Fibroblast of peridontal ligament (primary cell): ENCODE results near the gene RXYLT1.
A peak's percentile ranks its signal among the peaks of the same experiment; 100 is the strongest.
"Not testable (repeated sequence)": the region's sequence is repeated elsewhere in the genome, so short reads cannot be mapped to it uniquely, and the experiment has no call there.

Experiments
- DNase-seq: peaks from one replicate; pipeline ENCODE4 v3.0.0-alpha.2; 2010; ENCODE audit errors: extremely low read depth

RXYLT1 gene

GRCh38 chr12:63802012-63802608, 22.4 kb downstream of the RXYLT1 start:
- peak; percentile 64 for DNase-seq

- DNase-seq: no peak
These were observed 25.0 kb downstream of the RXYLT1 start for GRCh38 chr12:63804746-63805145.

- DNase-seq: no peak
These were observed 26.3 kb downstream of the RXYLT1 start for GRCh38 chr12:63805704-63806672.

GRCh38 chr12:63808631-63809030, 28.9 kb downstream of the RXYLT1 start:
- no peak for DNase-seq

GRCh38 chr12:63809566-63809965, 29.9 kb downstream of the RXYLT1 start:
- no peak for DNase-seq

GRCh38 chr12:63811334-63811733, 31.6 kb downstream of the RXYLT1 start:
- DNase-seq: no peak

- DNase-seq: no peak
These were observed 32.0 kb downstream of the RXYLT1 start for GRCh38 chr12:63811755-63812154.

- DNase-seq: no peak
These were observed 34.5 kb downstream of the RXYLT1 start for GRCh38 chr12:63814146-63814772.

GRCh38 chr12:63815482-63815852, 35.8 kb downstream of the RXYLT1 start:
- DNase-seq: no peak

- no peak for DNase-seq
These were observed 36.3 kb downstream of the RXYLT1 start for GRCh38 chr12:63816031-63816430.

- DNase-seq: no peak
These were observed 40.7 kb downstream of the RXYLT1 start for GRCh38 chr12:63820427-63820826.

- DNase-seq: peak; percentile 27
These were observed 42.1 kb downstream of the RXYLT1 start for GRCh38 chr12:63821781-63822251.

GRCh38 chr12:63822352-63822751, 42.6 kb downstream of the RXYLT1 start:
- peak; percentile 41 for DNase-seq

- no peak for DNase-seq
These were observed 43.3 kb downstream of the RXYLT1 start for GRCh38 chr12:63823040-63823439.

- DNase-seq: peak; percentile 88
These were observed 46.4 kb downstream of the RXYLT1 start for GRCh38 chr12:63826006-63826585.

GRCh38 chr12:63828867-63829266, 49.2 kb downstream of the RXYLT1 start:
- DNase-seq: no peak

- no peak for DNase-seq
These were observed 56.3 kb downstream of the RXYLT1 start for GRCh38 chr12:63836046-63836445.

GRCh38 chr12:63836936-63837335, 57.2 kb downstream of the RXYLT1 start:
- DNase-seq: no peak

GRCh38 chr12:63838411-63838810, 58.7 kb downstream of the RXYLT1 start:
- DNase-seq: no peak

- no peak for DNase-seq
These were observed 61.3 kb downstream of the RXYLT1 start for GRCh38 chr12:63841011-63841410.

- peak; percentile 44 for DNase-seq
These were observed 61.9 kb downstream of the RXYLT1 start for GRCh38 chr12:63841571-63841970.

- DNase-seq: not testable (repeated sequence)
These were observed 63.0 kb downstream of the RXYLT1 start for GRCh38 chr12:63842750-63843149.
